ENCODE data around the gene PRKCA. TPM values are rescaled to one million over a fixed set of nuclear protein-coding genes. Genes with fewer than 3 reads are reported as not detected.

Gene PRKCA
- total and polyA plus RNA-seq, 2 of the 13 experiments (the other 11 are each of a cell fraction or from before 2014, with no cell fraction given), result 18.5 to 21.5 TPM

- TF ChIP-seq SKIL (CRISPR knock-in tag; IDR thresholded peaks at IDR 0.05; ENCODE audit: borderline replicate concordance), result no peak
- no peak for TF ChIP-seq TMF1 (CRISPR knock-in tag; IDR thresholded peaks at IDR 0.05; ENCODE audit: low read depth)
- TF ChIP-seq ZNF142 (CRISPR knock-in tag; IDR thresholded peaks at IDR 0.05), result no peak
- TF ChIP-seq E2F5 (CRISPR knock-in tag; conservative IDR thresholded peaks at IDR 0.05), result no peak
- no peak for TF ChIP-seq LRRFIP1 (CRISPR knock-in tag; conservative IDR thresholded peaks at IDR 0.05)
- TF ChIP-seq ZNF674 (CRISPR knock-in tag; IDR thresholded peaks at IDR 0.05; ENCODE audit: low read depth), result no peak
- TF ChIP-seq MTF1 (CRISPR knock-in tag; IDR thresholded peaks at IDR 0.05), result no peak
- no peak for TF ChIP-seq NFE2 (CRISPR knock-in tag; IDR thresholded peaks at IDR 0.05)
Observed at GRCh38 chr17:66400698-66401097, 98.3 kb downstream of the PRKCA start (continued).

Data from HepG2 (cell line).